SK-N-SH (cell line): Measurements from ENCODE around the gene TMEM184B.

ENCODE experiments used
- CHD2 ChIP-seq: fragments of 150-350 bp; IDR thresholded peaks from 2 replicates; pipeline ENCODE4 v1.6.1; 2018; ENCODE audit warnings: low read length; ENCODE audit not compliant: partially characterized antibody
- NRF1 ChIP-seq: IDR thresholded peaks from 2 replicates; pipeline ENCODE4 v1.6.1; 2012; ENCODE audit warnings: low read depth, mild to moderate bottlenecking, low read length
- POLR2AphosphoS5 ChIP-seq: IDR thresholded peaks from 2 replicates; pipeline ENCODE4 v1.6.1; 2012; ENCODE audit warnings: low read depth, low read length
- RCOR1 ChIP-seq: fragments of 150-350 bp; IDR thresholded peaks from 2 replicates; pipeline ENCODE4 v1.6.1; 2017; ENCODE audit warnings: antibody characterized with exemption, low read length
- TF ChIP-seq, protein P1 (sequence below): fragments of 200-600 bp; sonication (generic); IDR thresholded peaks from 2 replicates; pipeline ENCODE4 v1.6.1; 2017; ENCODE audit warnings: antibody characterized with exemption, mild to moderate bottlenecking, moderate library complexity
- TF ChIP-seq, protein P2 (sequence below): IDR thresholded peaks from 2 replicates; pipeline ENCODE4 v1.4.0; 2012; ENCODE audit warnings: low read depth, borderline replicate concordance
- TF ChIP-seq, protein P3 (sequence below): fragments of 150-350 bp; IDR thresholded peaks from 2 replicates; pipeline ENCODE4 v1.6.1; 2017; ENCODE audit warnings: antibody characterized with exemption, low read length, low read depth, borderline replicate concordance
- TF ChIP-seq, protein P4 (sequence below): IDR thresholded peaks from 2 replicates; pipeline ENCODE4 v1.4.0; 2012; ENCODE audit warnings: low read depth, borderline replicate concordance
- TF ChIP-seq, protein P5 (sequence below): IDR thresholded peaks from 2 replicates; pipeline ENCODE4 v1.4.0; 2012; ENCODE audit warnings: low read depth

DNA sequence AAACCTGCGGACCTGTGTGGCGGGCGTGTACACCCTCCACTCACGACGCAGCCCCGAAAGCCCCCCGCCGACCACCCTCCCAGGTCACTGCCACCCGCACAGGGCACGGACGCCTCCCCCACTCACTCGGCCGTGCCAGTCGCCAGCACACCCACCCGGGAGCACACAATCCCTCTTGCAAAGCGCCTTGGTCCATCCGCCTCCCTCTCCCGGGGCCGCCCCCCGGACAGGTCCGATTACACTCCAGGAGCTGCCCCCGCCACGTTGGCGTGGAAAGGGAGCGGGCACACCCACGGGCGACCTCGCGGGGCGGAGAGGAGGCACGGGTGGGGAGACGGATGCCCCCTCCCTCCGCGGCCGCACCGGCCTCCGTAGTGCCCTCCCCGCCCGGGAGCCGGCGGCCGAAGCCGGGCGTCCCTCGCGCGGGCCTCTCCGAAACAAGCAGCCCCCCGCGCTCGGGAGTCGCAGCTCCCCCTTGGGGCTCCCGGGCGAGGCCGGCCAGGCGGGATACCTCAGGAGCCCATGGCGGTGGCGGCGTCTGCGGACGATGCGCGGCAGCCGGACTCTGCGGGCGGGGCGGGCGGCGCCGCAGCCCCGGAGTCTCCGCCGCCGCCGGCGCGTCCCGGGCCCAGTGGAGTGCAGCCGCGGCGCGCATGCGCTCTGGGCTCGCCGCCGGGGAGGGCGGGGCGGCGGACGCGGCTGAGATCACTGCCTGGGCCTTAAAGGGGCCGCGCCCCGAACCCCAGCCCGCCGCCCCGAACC, at the start of gene TMEM184B:
- TF ChIP-seq, protein P1, sequence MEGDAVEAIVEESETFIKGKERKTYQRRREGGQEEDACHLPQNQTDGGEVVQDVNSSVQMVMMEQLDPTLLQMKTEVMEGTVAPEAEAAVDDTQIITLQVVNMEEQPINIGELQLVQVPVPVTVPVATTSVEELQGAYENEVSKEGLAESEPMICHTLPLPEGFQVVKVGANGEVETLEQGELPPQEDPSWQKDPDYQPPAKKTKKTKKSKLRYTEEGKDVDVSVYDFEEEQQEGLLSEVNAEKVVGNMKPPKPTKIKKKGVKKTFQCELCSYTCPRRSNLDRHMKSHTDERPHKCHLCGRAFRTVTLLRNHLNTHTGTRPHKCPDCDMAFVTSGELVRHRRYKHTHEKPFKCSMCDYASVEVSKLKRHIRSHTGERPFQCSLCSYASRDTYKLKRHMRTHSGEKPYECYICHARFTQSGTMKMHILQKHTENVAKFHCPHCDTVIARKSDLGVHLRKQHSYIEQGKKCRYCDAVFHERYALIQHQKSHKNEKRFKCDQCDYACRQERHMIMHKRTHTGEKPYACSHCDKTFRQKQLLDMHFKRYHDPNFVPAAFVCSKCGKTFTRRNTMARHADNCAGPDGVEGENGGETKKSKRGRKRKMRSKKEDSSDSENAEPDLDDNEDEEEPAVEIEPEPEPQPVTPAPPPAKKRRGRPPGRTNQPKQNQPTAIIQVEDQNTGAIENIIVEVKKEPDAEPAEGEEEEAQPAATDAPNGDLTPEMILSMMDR = no peak
- TF ChIP-seq, protein P2, sequence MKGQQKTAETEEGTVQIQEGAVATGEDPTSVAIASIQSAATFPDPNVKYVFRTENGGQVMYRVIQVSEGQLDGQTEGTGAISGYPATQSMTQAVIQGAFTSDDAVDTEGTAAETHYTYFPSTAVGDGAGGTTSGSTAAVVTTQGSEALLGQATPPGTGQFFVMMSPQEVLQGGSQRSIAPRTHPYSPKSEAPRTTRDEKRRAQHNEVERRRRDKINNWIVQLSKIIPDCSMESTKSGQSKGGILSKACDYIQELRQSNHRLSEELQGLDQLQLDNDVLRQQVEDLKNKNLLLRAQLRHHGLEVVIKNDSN = no peak
- no peak for TF ChIP-seq CHD2
- TF ChIP-seq, protein P3, sequence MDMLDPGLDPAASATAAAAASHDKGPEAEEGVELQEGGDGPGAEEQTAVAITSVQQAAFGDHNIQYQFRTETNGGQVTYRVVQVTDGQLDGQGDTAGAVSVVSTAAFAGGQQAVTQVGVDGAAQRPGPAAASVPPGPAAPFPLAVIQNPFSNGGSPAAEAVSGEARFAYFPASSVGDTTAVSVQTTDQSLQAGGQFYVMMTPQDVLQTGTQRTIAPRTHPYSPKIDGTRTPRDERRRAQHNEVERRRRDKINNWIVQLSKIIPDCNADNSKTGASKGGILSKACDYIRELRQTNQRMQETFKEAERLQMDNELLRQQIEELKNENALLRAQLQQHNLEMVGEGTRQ = no peak
- TF ChIP-seq NRF1 = peak; percentile 63
- no peak for TF ChIP-seq POLR2AphosphoS5
- TF ChIP-seq RCOR1 = no peak
- TF ChIP-seq, protein P4, sequence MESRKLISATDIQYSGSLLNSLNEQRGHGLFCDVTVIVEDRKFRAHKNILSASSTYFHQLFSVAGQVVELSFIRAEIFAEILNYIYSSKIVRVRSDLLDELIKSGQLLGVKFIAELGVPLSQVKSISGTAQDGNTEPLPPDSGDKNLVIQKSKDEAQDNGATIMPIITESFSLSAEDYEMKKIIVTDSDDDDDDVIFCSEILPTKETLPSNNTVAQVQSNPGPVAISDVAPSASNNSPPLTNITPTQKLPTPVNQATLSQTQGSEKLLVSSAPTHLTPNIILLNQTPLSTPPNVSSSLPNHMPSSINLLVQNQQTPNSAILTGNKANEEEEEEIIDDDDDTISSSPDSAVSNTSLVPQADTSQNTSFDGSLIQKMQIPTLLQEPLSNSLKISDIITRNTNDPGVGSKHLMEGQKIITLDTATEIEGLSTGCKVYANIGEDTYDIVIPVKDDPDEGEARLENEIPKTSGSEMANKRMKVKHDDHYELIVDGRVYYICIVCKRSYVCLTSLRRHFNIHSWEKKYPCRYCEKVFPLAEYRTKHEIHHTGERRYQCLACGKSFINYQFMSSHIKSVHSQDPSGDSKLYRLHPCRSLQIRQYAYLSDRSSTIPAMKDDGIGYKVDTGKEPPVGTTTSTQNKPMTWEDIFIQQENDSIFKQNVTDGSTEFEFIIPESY = no peak
- TF ChIP-seq, protein P5, sequence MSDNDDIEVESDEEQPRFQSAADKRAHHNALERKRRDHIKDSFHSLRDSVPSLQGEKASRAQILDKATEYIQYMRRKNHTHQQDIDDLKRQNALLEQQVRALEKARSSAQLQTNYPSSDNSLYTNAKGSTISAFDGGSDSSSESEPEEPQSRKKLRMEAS = no peak
